Heart left ventricle (tissue), 13 donors: ENCODE results near the gene MYL6B.

Source experiments
- CTCF ChIP-seq, 12 donors: fragments of 200-600 bp; sonication (generic) in 4 of 12; IDR thresholded peaks; one replicate each; pipeline versions ENCODE4 v1.5.0 to v1.8.0; 2018 to 2022; ENCODE audit warnings: antibody characterized with exemption in 12 of 12, mild to moderate bottlenecking in 5 of 12
- POLR2A ChIP-seq, 2 donors: fragments of 450-650 bp; IDR thresholded peaks; one replicate each; pipeline ENCODE4 v1.6.1; 2017; ENCODE audit warnings: antibody characterized with exemption in 2 of 2, mild to moderate bottlenecking in 2 of 2, moderate library complexity in 2 of 2
- donor health status: ischemic (EF 13 %, LVEDD 7.1; RV severe dilation, severe dysfunction).
- donor health status: DM: no; HTN: yes; CAD: no.
- donor health status: DM: no; HTN: no; CAD: no.
- donor health status: ischemic (EF 25% LVEDD 6.9; RV normal size, moderate dysfunction).
- donor health status: ischemic (EF 25% LVEDD 5.7; RV mildly dilated, moderate dysfunction).
- donor health status: ischemic (EF 35%, LVEDD 5.7; RV mildly dilated, moderate dysfunction).
- donor health status: nonischemic (EF 11% LVEDD 7.7; RV severe dilation, severe dysfunction).
- donor health status: DM: yes; HTN: yes; CAD: no.
- donor health status: PGD.
- donor health status: ischemic (EF 29% LVEDD 5.4; RV normal size, mild dysfunction).
- donor health status: nonischemic (EF 23%, LVEDD 6.1; RV moderate dilation, normal function).

GRCh38 chr12:56137853-56138571 lies 14.4 kb upstream of the MYL6B start:
- no peak for TF ChIP-seq CTCF (IDR thresholded peaks at IDR 0.05)
- no peak for TF ChIP-seq POLR2A (IDR thresholded peaks at IDR 0.05)
